ENCODE measurements around the gene LRMDA. TPM values are rescaled to one million over a fixed set of nuclear protein-coding genes. Genes with fewer than 3 reads are reported as not detected.

Gene LRMDA
- total RNA-seq, 1 experiment from 2014 or later = 0.24 TPM

DNA sequence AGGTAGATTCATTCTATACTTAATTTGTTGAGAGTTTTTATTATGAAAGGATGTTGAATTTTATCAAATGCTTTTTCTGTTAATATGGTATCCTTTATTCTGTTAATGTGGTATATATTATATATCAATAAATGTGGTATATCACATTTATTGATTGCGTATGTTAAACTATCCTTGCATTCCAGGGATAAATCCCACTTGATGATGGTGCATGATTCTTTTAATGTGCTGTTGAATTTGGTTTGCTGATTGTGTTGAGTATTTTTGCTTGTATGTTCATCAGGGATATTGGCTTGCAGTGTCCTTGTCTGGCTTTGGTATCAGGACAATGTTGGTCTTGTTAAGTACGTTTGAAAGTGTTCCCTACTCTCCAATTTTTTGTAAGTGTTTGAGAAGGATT lies 11.9 kb downstream of the LRMDA start:
- no peak overlapping the region for H3K27ac ChIP-seq
- no peak overlapping the region for H3K4me3 ChIP-seq
- DNase-seq = no peak
- H3K27me3 ChIP-seq = no peaks in the 10 kb centered on the region
- no peaks in the 10 kb centered on the region; the same call in 1 of the 2 replicates for H3K9me3 ChIP-seq (replicated peaks)
- no peaks in the 10 kb centered on the region for H3K36me3 ChIP-seq
- no peaks in the 10 kb centered on the region for H3K4me1 ChIP-seq

DNA sequence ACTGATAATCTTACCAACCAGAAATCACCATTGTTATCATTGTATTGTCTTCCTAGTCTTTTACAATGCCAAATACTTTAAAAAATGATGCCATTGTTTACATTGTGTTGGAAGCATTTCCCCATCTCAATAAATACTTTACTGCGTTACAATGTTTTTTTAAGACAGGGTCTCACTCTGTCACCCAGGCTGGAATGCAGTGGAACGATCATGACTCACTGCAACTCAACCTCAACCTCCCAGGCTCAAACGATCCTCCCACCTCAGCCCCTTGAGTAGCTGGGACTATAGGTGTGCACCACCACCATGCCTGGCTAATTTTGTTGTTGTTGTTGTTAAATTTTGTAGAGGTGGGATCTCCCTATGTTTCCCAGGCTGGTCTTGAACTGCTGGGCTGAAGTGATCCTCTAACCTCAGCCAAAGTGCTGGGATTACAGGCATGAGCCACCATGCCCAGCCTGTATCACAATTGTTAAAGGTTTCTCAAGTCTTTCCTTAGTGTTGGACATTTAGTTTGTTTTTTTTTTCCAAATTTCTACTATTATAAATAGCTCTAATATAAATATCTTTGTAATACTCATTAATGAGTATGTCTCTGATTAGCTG lies 13.5 kb downstream of the LRMDA start:
- H3K27me3 ChIP-seq = no peaks in the 10 kb centered on the region
- no peaks in the 10 kb centered on the region for H3K36me3 ChIP-seq
- no peak overlapping the region for H3K4me3 ChIP-seq
- no peak overlapping the region for H3K27ac ChIP-seq
- DNase-seq = no peak
- no peaks in the 10 kb centered on the region; the same call in 1 of the 2 replicates for H3K9me3 ChIP-seq (replicated peaks)
- H3K4me1 ChIP-seq = no peaks in the 10 kb centered on the region

- H3K4me1 ChIP-seq = no peaks in the 10 kb centered on the region
- H3K27me3 ChIP-seq = no peaks in the 10 kb centered on the region
- no peak overlapping the region for H3K27ac ChIP-seq
- no peak overlapping the region for H3K4me3 ChIP-seq
- DNase-seq = no peak
- no peaks in the 10 kb centered on the region for H3K36me3 ChIP-seq
- H3K9me3 ChIP-seq (replicated peaks) = no peaks in the 10 kb centered on the region; the same call in 1 of the 2 replicates
These were observed 15.1 kb downstream of the LRMDA start for GRCh38 chr10:75446508-75446907.

DNA sequence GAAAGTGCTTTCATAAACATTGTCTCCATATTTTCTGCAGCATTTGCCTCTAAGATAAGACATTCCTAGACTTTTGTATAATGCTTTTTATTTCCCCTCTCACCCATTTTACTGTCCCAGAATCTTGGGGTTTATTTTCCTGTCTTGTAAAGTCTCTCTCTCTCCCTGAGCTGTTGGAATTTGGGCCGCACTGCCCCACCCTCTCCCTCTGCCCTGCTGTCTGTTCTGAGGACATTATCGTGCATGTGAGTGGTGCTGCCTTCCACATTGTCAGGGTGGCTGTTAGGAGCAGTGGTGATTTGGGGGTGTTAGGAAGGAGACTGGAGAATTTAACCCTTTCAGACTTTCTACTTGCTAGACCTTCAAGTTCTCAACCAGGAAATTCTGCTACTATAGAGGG lies 16.7 kb downstream of the LRMDA start:
- no peaks in the 10 kb centered on the region for H3K36me3 ChIP-seq
- H3K9me3 ChIP-seq (replicated peaks) = no peaks in the 10 kb centered on the region; the same call in 1 of the 2 replicates
- H3K4me1 ChIP-seq = no peaks in the 10 kb centered on the region
- H3K27ac ChIP-seq = no peak overlapping the region
- no peaks in the 10 kb centered on the region for H3K27me3 ChIP-seq
- DNase-seq = no peak
- H3K4me3 ChIP-seq = no peak overlapping the region

GRCh38 chr10:75449382-75450074 lies 18.1 kb downstream of the LRMDA start:
- H3K36me3 ChIP-seq = no peaks in the 10 kb centered on the region
- no peaks in the 10 kb centered on the region for H3K27me3 ChIP-seq

DNA sequence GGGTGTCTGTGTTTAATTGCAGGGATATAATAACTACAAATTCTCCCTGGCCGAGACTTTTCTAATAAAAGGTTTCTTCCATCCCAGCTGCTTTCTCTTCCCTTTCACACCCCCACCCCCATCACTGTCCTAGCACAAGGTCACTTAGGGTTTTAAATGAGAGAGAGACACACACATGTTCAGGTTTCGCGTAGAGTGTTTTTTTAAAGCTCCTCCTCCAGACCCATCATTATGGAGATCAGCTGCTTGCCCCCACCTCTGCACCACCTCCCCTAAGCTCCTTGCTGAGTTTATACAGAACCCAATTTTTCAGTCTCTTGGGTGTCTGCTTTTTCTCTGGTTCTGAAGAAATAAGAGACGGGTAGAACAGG lies 18.6 kb downstream of the LRMDA start:
- Histone ChIP-seq H3K4me3 (no peak overlapping the region), H3K9me3 (replicated peaks) (no peaks in the 10 kb centered on the region), H3K36me3 (no peaks in the 10 kb centered on the region), H3K4me1 (no peaks in the 10 kb centered on the region), H3K27ac (no peak overlapping the region), H3K27me3 (no peaks in the 10 kb centered on the region)
- DNase-seq = no peak

More at GRCh38 chr10:75449382-75450074, 18.1 kb downstream of the LRMDA start:
- Histone ChIP-seq H3K4me1 (no peaks in the 10 kb centered on the region), H3K4me3 (no peak overlapping the region), H3K9me3 (replicated peaks) (no peaks in the 10 kb centered on the region), H3K27ac (no peak overlapping the region)
- no peak for DNase-seq

GRCh38 chr10:75450644-75451640 lies 19.5 kb downstream of the LRMDA start:
- no peak overlapping the region for H3K27ac ChIP-seq

DNA sequence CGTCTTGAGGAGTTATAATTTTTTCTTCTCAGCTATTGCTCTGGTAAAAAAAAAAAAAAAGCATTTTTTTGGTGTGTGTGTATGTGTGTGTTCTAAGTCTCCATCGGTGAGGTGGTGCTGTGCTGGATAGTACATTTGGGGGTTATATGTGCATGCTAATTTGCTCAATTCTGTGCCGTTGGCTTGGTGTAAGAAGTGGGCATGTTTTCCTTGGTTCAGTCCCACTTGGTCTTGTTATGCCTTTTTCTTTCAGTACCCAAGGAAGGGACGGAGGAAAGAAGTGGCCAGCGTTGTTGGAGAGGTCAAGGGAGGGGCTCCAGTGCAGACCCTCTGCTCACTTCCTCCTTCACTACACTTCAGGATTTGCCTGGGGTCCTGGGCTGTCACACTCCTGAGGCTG lies 20.4 kb downstream of the LRMDA start:
- no peaks in the 10 kb centered on the region for H3K9me3 ChIP-seq (replicated peaks)
- no peaks in the 10 kb centered on the region for H3K4me1 ChIP-seq
- no peaks in the 10 kb centered on the region for H3K27me3 ChIP-seq
- no peak for DNase-seq
- no peak overlapping the region for H3K4me3 ChIP-seq
- H3K36me3 ChIP-seq = no peaks in the 10 kb centered on the region
- no peak overlapping the region for H3K27ac ChIP-seq

More at GRCh38 chr10:75450644-75451640, 19.5 kb downstream of the LRMDA start:
- Histone ChIP-seq H3K27me3 (no peaks in the 10 kb centered on the region), H3K9me3 (replicated peaks) (no peaks in the 10 kb centered on the region), H3K36me3 (no peaks in the 10 kb centered on the region), H3K4me1 (no peaks in the 10 kb centered on the region), H3K4me3 (no peak overlapping the region)
- DNase-seq = no peak

DNA sequence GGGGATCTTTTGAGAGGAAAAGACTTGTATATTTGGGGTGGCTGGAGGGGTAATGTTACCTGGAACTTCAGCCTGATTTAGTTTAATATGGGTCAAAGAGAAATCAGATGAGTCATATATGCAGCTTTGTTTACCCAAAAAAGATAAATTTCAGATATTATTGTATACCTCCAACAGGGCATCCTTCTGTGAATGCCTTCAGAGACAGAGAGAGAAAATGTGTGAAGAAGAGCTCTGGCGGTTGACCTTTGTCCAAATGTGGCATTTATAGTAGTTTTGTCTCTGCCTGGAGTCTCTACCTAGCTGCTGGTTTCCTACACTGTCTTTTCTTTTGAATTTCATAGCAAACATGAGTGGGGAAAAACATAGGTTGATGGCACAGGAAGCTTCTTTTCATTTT lies 21.6 kb downstream of the LRMDA start:
- Histone ChIP-seq H3K36me3 (no peaks in the 10 kb centered on the region), H3K9me3 (replicated peaks) (no peaks in the 10 kb centered on the region), H3K4me3 (no peak overlapping the region), H3K4me1 (no peaks in the 10 kb centered on the region), H3K27me3 (no peaks in the 10 kb centered on the region), H3K27ac (no peak overlapping the region)
- no peak for DNase-seq

DNA sequence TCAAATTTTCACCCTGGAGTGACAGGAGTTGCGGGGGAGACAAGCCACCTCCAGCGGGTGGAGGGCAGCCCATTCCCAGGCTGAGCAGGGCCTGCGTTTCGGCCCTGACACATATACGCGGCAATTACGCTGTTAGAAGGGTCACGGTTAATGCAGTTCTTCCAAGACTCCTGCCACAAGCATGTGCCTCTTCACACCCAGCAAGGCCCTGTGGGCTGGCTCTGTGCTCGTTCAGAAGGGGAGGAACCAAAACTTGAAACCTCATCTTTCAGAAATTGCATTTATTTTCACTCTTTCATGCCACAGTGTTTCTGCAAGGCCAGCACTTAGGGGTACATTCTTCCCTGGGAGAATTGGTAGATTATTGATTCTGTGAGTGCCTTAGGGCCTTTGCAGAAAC lies 24.7 kb downstream of the LRMDA start:
- no peaks in the 10 kb centered on the region for H3K4me1 ChIP-seq
- H3K27ac ChIP-seq = no peak overlapping the region
- H3K36me3 ChIP-seq = no peaks in the 10 kb centered on the region
- DNase-seq = no peak
- no peaks in the 10 kb centered on the region for H3K27me3 ChIP-seq
- no peaks in the 10 kb centered on the region for H3K9me3 ChIP-seq (replicated peaks)
- no peak overlapping the region for H3K4me3 ChIP-seq

GRCh38 chr10:75460059-75460458 lies 28.6 kb downstream of the LRMDA start:
- no peak for DNase-seq
- Histone ChIP-seq H3K27me3 (no peaks in the 10 kb centered on the region), H3K36me3 (no peaks in the 10 kb centered on the region), H3K27ac (no peak overlapping the region), H3K9me3 (replicated peaks) (no peaks in the 10 kb centered on the region), H3K4me3 (no peak overlapping the region), H3K4me1 (no peaks in the 10 kb centered on the region)

DNA sequence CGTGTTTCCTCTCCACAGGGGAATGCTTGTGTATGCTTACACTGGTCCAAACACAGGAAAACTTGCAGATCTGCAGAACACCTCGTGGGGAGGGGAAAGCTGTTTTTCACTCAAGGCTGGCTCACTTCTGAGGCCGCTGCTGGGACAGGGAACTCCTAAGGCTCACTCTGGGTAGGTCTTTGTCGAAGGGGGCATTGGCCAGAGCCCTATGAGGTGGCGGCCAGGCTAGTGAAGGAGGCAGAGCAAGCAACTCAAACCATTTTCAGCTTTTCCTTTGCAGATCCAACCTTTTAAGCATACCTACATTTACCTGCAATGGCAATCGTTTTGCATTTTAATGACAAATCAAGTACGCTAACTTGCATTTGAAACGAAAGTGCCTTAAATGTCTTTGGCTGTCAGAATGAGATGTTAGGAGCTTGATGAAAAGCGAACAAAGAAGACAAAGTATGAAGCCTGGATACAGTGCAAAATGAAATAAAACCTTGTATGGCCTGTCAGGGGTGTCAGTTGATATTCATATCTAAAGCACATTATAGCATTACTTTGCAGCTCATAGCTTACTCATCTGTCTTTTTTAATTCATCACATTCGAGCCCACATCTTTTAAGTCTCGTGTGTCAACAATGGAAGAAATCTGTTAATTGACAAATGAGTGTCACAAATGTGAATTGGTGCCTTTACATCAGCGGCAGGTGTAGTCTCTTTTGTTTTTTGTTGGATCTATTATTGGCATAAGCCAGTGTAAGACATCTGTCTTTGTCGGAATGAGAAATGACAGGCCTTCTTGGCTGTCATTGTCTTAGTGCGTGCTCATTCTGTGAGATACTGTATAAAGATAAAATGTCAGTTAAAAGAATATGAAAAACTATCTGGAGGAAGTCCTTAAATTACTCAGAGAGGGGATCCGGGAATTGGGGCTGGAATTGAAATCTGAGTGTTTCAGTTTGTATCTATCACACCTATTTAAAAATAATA lies 30.5 kb downstream of the LRMDA start:
- Histone ChIP-seq H3K4me3 (no peak overlapping the region), H3K9me3 (replicated peaks) (no peaks in the 10 kb centered on the region), H3K4me1 (no peaks in the 10 kb centered on the region), H3K27me3 (no peaks in the 10 kb centered on the region), H3K36me3 (no peaks in the 10 kb centered on the region), H3K27ac (no peak overlapping the region)
- DNase-seq = no peak

DNA sequence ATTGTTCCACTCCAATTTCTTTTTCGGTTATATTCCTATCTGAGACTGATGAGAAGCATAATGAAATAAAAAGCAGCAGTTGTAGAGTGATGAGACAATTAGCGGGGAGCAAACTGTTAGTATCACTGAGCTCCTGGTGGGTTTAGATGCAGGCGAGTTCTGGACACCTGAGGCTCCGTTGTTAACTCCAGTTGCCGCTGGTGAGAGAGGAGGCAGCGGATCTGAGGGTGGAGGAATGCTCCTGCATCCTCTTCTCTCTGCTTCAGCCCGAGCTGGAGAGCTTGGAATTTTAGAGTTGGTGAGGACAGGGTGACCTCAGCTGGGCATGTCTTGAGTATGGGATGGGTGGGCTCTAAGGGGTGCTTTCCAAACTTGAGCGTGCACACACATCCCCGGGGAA lies 31.4 kb downstream of the LRMDA start:
- H3K9me3 ChIP-seq (replicated peaks) = no peaks in the 10 kb centered on the region
- DNase-seq = no peak
- no peak overlapping the region for H3K27ac ChIP-seq
- H3K4me1 ChIP-seq = no peaks in the 10 kb centered on the region
- no peak overlapping the region for H3K4me3 ChIP-seq
- no peaks in the 10 kb centered on the region for H3K36me3 ChIP-seq
- 0 out of 2 replicates have a peak, but pooled peaks cover 3% of the 10 kb centered on the region for H3K27me3 ChIP-seq

Measured in SJCRH30 (cell line).